Gastroesophageal sphincter (tissue), 4 donors: ENCODE measurements around the gene DEDD. TPM values are rescaled to one million over a fixed set of nuclear protein-coding genes. Genes with fewer than 3 reads are reported as not detected.
A peak's percentile ranks its signal among the peaks of the same experiment; 100 is the strongest.

Source experiments
- ATAC-seq: fragments of 150-250 bp; one replicate; pipeline ENCODE4 v1.9.1; 2016; ENCODE audit warnings: mild to moderate bottlenecking, moderate library complexity
- H3K27ac ChIP-seq, 4 donors: fragments of 200-600 bp; sonication (generic) in 3 of 4; 1 replicate in 3 of 4; 2 replicates in 1 of 4; pipeline ENCODE4 v1.5.1; 2016 to 2019
- H3K27me3 ChIP-seq: fragments of 200-600 bp; sonication (generic); one replicate; pipeline ENCODE4 v1.5.1; 2019
- H3K36me3 ChIP-seq, 2 donors: fragments of 200-600 bp; sonication (generic); one replicate each; pipeline ENCODE4 v1.5.1; 2019; ENCODE audit warnings: control low read depth in 1 of 2
- H3K4me1 ChIP-seq, 3 donors: fragments of 200-600 bp; sonication (generic); 1 replicate in 2 of 3; 2 replicates in 1 of 3; pipeline ENCODE4 v1.5.1; 2016 to 2019; ENCODE audit warnings: control low read depth in 2 of 3
- H3K4me3 ChIP-seq, 2 donors: fragments of 200-600 bp; sonication (generic); one replicate each; pipeline ENCODE4 v1.5.1; 2019; ENCODE audit warnings: mild to moderate bottlenecking in 1 of 2, moderate library complexity in 1 of 2
- H3K9me3 ChIP-seq, 3 donors: fragments of 200-600 bp; sonication (generic); one replicate each; pipeline ENCODE4 v1.5.1; 2017 to 2019; ENCODE audit warnings: control low read depth in 2 of 3
- EP300 ChIP-seq: sonication (generic); formaldehyde crosslinking; IDR thresholded peaks from one replicate; pipeline ENCODE4 v1.6.1; 2017; ENCODE audit warnings: antibody characterized with exemption, mild to moderate bottlenecking
- POLR2A ChIP-seq, 2 donors: fragments of 450-650 bp; IDR thresholded peaks; one replicate each; pipeline ENCODE4 v1.6.1; 2017; ENCODE audit warnings: antibody characterized with exemption in 2 of 2, mild to moderate bottlenecking in 2 of 2, moderate library complexity in 1 of 2
- POLR2AphosphoS5 ChIP-seq: sonication (generic); formaldehyde crosslinking; IDR thresholded peaks from one replicate; pipeline ENCODE4 v1.6.1; 2017; ENCODE audit warnings: antibody characterized with exemption
- WGBS, 2 donors: methylation state at CpG; one replicate each; pipeline ENCODE4 v1.1.5; 2018; ENCODE audit warnings: low coverage in 1 of 2; 5-methylcytosine and 5-hydroxymethylcytosine counted together
- total RNA-seq, 4 donors: library from RNA; depleted of rRNA; stranded (reverse); fragments of >200 nt; gene quantifications; one replicate each; pipeline ENCODE4 v1.1.0, GENCODE V29; 2016
- TF ChIP-seq, protein P1 (sequence below), 4 experiments: fragments of 200-600 bp in 2 of 4; fragments of 450-650 bp in 2 of 4; sonication (generic) in 1 of 4; IDR thresholded peaks; one replicate each; pipeline ENCODE4 v1.5.1; 2017 to 2019; ENCODE audit warnings: antibody characterized with exemption in 4 of 4, mild to moderate bottlenecking in 2 of 4, moderate library complexity in 2 of 4

Gene DEDD
- total RNA-seq, 4 donors from 2014 or later: 34.2 to 54.4 (median 41.7) TPM

DNA sequence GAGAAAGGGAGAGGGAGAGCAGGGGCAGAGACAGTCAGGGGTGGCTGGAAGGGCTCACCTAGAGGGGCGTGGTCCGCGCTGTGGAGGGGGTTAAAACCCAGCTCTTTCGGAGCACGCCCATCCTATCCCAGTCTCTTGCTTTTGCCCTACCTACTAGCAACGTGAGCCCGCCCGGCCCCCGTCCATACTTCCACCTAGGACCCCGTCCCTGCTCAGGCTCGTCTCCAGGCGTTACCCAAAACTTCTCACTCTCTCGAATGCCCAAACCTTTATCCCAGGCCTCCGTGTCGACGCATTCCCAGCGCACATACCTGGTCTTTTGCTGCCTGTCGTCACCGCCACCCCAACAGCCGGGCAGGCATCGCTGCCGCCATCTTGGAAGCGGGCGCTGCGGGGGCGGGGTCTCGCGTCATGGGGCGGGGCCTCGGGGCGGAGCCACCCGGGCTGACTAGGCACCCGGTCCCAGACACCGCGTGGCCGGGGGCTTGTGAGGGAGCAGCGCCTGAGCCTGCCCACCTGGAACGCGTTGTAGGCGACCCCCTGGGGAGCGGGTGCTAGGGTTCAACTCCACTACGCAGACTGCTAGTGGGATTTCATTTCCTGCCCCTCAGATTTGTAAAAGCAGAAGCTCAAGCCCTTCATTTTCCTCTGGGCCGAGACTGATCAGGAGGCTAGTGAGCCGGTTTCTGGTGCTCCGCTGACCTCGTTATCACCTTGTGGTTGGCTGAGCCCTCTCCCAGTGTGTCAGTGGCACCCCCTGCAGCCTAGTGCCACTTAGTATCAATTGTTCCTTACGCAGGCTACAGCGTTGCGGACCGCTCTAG, 44.9 kb upstream of the DEDD start, which contains the start of gene B4GALT3:
Gene B4GALT3, minus strand, starts transcription at position 396 of the 824 bp plus-strand sequence. CDS start 1,447 bp downstream, outside the sequence.
- WGBS, 2 donors: 0 to 13% methylated on average over 12 to 13 of the region's 50 CpGs
- ATAC-seq: peak; percentile 96
- TF ChIP-seq, protein P1, sequence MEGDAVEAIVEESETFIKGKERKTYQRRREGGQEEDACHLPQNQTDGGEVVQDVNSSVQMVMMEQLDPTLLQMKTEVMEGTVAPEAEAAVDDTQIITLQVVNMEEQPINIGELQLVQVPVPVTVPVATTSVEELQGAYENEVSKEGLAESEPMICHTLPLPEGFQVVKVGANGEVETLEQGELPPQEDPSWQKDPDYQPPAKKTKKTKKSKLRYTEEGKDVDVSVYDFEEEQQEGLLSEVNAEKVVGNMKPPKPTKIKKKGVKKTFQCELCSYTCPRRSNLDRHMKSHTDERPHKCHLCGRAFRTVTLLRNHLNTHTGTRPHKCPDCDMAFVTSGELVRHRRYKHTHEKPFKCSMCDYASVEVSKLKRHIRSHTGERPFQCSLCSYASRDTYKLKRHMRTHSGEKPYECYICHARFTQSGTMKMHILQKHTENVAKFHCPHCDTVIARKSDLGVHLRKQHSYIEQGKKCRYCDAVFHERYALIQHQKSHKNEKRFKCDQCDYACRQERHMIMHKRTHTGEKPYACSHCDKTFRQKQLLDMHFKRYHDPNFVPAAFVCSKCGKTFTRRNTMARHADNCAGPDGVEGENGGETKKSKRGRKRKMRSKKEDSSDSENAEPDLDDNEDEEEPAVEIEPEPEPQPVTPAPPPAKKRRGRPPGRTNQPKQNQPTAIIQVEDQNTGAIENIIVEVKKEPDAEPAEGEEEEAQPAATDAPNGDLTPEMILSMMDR (IDR thresholded peaks at IDR 0.05): peak in 2 of 4 experiments; percentile 18 to 21
- peak; percentile 58 to 76 for TF ChIP-seq POLR2A (IDR thresholded peaks at IDR 0.05)
- no peak for TF ChIP-seq EP300
- peak; percentile 83 for TF ChIP-seq POLR2AphosphoS5

GRCh38 chr1:161176468-161177111, 44.1 kb upstream of the DEDD start:
- WGBS, 2 donors: 17 to 24% methylated on average over 3 to 11 of the region's 17 CpGs
- ATAC-seq: no peak

More for the DNA sequence above, 44.9 kb upstream of the DEDD start, which contains the start of gene B4GALT3:
- Histone ChIP-seq H3K27ac (peak within 1 kb of the TSS; percentile 76 to 96 (median 92)), H3K4me3 (peak within 1 kb of the TSS; percentile 71 to 86), H3K9me3 (no peaks in the 10 kb centered on the region), H3K36me3 (peaks cover 0 to 37% of the 10 kb centered on the region in 2 donors), H3K4me1 (peaks cover 5 to 49% (median 20%) of the 10 kb centered on the region in 3 donors), H3K27me3 (no peaks in the 10 kb centered on the region)

GRCh38 chr1:161175771-161176453, 43.4 kb upstream of the DEDD start:
- 87 to 100% methylated on average over 1 to 9 of the region's 10 CpGs for WGBS, 2 donors
- Histone ChIP-seq H3K4me1 (peaks cover 5 to 63% (median 20%) of the 10 kb centered on the region in 3 donors), H3K9me3 (no peaks in the 10 kb centered on the region), H3K27me3 (no peaks in the 10 kb centered on the region), H3K27ac (peak overlapping the region in 3 of 4 donors; percentile 91 to 96 (median 93)), H3K36me3 (peaks cover 0 to 51% of the 10 kb centered on the region in 2 donors), H3K4me3 (peak overlapping the region in 1 of 2 donors; percentile 86)
- TF ChIP-seq, protein P1 (IDR thresholded peaks at IDR 0.05): no peak
- TF ChIP-seq POLR2A (IDR thresholded peaks at IDR 0.05): no peak
- no peak for TF ChIP-seq EP300
- TF ChIP-seq POLR2AphosphoS5: no peak
- no peak for ATAC-seq

More at GRCh38 chr1:161176468-161177111, 44.1 kb upstream of the DEDD start:
- H3K27ac ChIP-seq: peak overlapping the region; percentile 76 to 96 (median 92)
- H3K27me3 ChIP-seq: no peaks in the 10 kb centered on the region
- H3K4me3 ChIP-seq: peak overlapping the region; percentile 71 to 86
- TF ChIP-seq, protein P1 (IDR thresholded peaks at IDR 0.05): no peak
- no peak for TF ChIP-seq POLR2A (IDR thresholded peaks at IDR 0.05)
- H3K9me3 ChIP-seq: no peaks in the 10 kb centered on the region
- peaks cover 0 to 44% of the 10 kb centered on the region in 2 donors for H3K36me3 ChIP-seq
- H3K4me1 ChIP-seq: peaks cover 5 to 56% (median 20%) of the 10 kb centered on the region in 3 donors

- ATAC-seq: no peak
- 90% methylated on average over 11 of the region's 11 CpGs; no CpG with 5 or more reads in 1 of the 2 donors for WGBS, 2 donors
- Histone ChIP-seq H3K4me1 (peaks cover 5 to 65% (median 20%) of the 10 kb centered on the region in 3 donors), H3K27ac (peak overlapping the region in 1 of 4 donors; percentile 93), H3K9me3 (no peaks in the 10 kb centered on the region), H3K36me3 (peaks cover 0 to 61% of the 10 kb centered on the region in 2 donors), H3K27me3 (no peaks in the 10 kb centered on the region), H3K4me3 (no peak overlapping the region)
- TF ChIP-seq POLR2A (IDR thresholded peaks at IDR 0.05): no peak
Observed at GRCh38 chr1:161174911-161175310, 42.4 kb upstream of the DEDD start.

GRCh38 chr1:161173711-161174110, 41.2 kb upstream of the DEDD start:
- WGBS, 2 donors: 89 to 90% methylated on average over 6 to 8 of the region's 11 CpGs
- TF ChIP-seq, protein P1 (IDR thresholded peaks at IDR 0.05): no peak
- no peak for TF ChIP-seq EP300
- no peak for TF ChIP-seq POLR2A (IDR thresholded peaks at IDR 0.05)
- no peak for TF ChIP-seq POLR2AphosphoS5
- H3K36me3 ChIP-seq: peaks cover 0 to 73% of the 10 kb centered on the region in 2 donors
- no peak for ATAC-seq
- H3K9me3 ChIP-seq: no peaks in the 10 kb centered on the region
- no peak overlapping the region for H3K4me3 ChIP-seq
- H3K4me1 ChIP-seq: peaks cover 5 to 65% (median 20%) of the 10 kb centered on the region in 3 donors
- H3K27ac ChIP-seq: peak overlapping the region in 3 of 4 donors; percentile 52 to 74 (median 60)
- H3K27me3 ChIP-seq: no peaks in the 10 kb centered on the region
